CD4-positive, alpha-beta T cell (primary cell): ENCODE results near the gene ATXN1. TPM values are rescaled to one million over a fixed set of nuclear protein-coding genes. Genes with fewer than 3 reads are reported as not detected.

ENCODE experiments used
- ATAC-seq: fragments of 200-7000 bp; cut with Tn5 transposase; one replicate; pipeline ENCODE4 v1.10.0; 2022; ENCODE audit warnings: mild to moderate bottlenecking; ENCODE audit not compliant: poor library complexity
- CTCF ChIA-PET: fragments of 350-600 bp; sonication (Branson Sonifier 250); formaldehyde crosslinking; loops from one replicate; lab custom pipeline; 2021; ENCODE audit warnings: antibody characterized with exemption, inconsistent platforms; lab: Charles Lee
- POLR2A ChIA-PET: fragments of 350-600 bp; sonication (Branson Sonifier 250); formaldehyde crosslinking; loops from one replicate; lab custom pipeline; 2021; ENCODE audit warnings: antibody characterized with exemption, inconsistent platforms; lab: Charles Lee
- DNase-seq, 14 experiments: peaks; one replicate each; pipeline ENCODE4 v3.0.0-alpha.2; 2013 to 2020; ENCODE audit warnings: mixed read lengths in 2 of 14
- H3K27ac ChIP-seq, 2 donors: one replicate each; pipeline versions ENCODE4 v1.5.1 to v1.7.0; 2013; ENCODE audit warnings: low read length in 2 of 2, low read depth in 1 of 2, mild to moderate bottlenecking in 1 of 2
- H3K27me3 ChIP-seq, 2 experiments: 1 replicate in 1 of 2; 2 replicates in 1 of 2; pipeline versions ENCODE4 v1.6.1 to v1.7.0; 2013; ENCODE audit warnings: low read length in 2 of 2, control low read depth in 1 of 2, mild to moderate bottlenecking in 1 of 2, moderate library complexity in 1 of 2; ENCODE audit not compliant: insufficient read depth in 2 of 2, control insufficient read depth in 1 of 2
- H3K36me3 ChIP-seq: one replicate; pipeline ENCODE4 v1.6.1; 2013; ENCODE audit warnings: low read length, control low read depth; ENCODE audit not compliant: insufficient read depth
- H3K4me1 ChIP-seq: one replicate; pipeline ENCODE4 v1.6.1; 2013; ENCODE audit warnings: low read length, control low read depth; ENCODE audit not compliant: insufficient read depth
- H3K4me3 ChIP-seq: one replicate; pipeline ENCODE4 v1.5.1; 2013; ENCODE audit warnings: mild to moderate bottlenecking, low read length, moderate library complexity
- H3K9me3 ChIP-seq, 2 experiments: 1 replicate in 1 of 2; 2 replicates in 1 of 2; pipeline versions ENCODE4 v1.6.1 to v1.7.0; 2013; ENCODE audit warnings: low read length in 2 of 2, mild to moderate bottlenecking in 2 of 2, control low read depth in 1 of 2, moderate library complexity in 1 of 2; ENCODE audit not compliant: control insufficient read depth in 1 of 2, insufficient read depth in 1 of 2
- H3K27ac Mint-ChIP-seq: one replicate; pipeline ENCODE4 v1.8.0; 2020; ENCODE audit warnings: mixed read lengths
- H3K27me3 Mint-ChIP-seq: one replicate; pipeline ENCODE4 v1.8.0; 2021; ENCODE audit warnings: mixed read lengths
- H3K36me3 Mint-ChIP-seq: one replicate; pipeline ENCODE4 v1.8.0; 2021; ENCODE audit warnings: low read depth, mixed read lengths
- H3K4me1 Mint-ChIP-seq: one replicate; pipeline ENCODE4 v1.8.0; 2021; ENCODE audit warnings: low read depth, mixed read lengths
- H3K4me3 Mint-ChIP-seq: one replicate; pipeline ENCODE4 v1.8.0; 2020; ENCODE audit warnings: mild to moderate bottlenecking, mixed read lengths
- H3K9me3 Mint-ChIP-seq: one replicate; pipeline ENCODE4 v1.8.0; 2020; ENCODE audit warnings: mixed read lengths
- CTCF ChIP-seq: fragments of 200-600 bp; IDR thresholded peaks from one replicate; pipeline ENCODE4 v1.8.0; 2022; ENCODE audit warnings: antibody characterized with exemption, mild to moderate bottlenecking
- intact Hi-C, 2 experiments: fragments of 100-400 bp; cut with DNase I in 1 of 2; cut with micrococcal nuclease in 1 of 2; formaldehyde crosslinking; loops; one replicate each; pipeline versions ENCODE4 v1.15.1 to v1.9.0; 2023 to 2025; cut with DNase I, micrococcal nuclease
- total RNA-seq, 174 experiments: library from RNA in 2 of 174; stranded (reverse) in 2 of 174; gene quantifications; one replicate each; pipeline ENCODE4 v1.2.3 and lab custom pipeline; 2021 to 2026

ATXN1 gene
- total RNA-seq, 2 experiments from 2014 or later: 74.2 to 76.7 TPM

DNA sequence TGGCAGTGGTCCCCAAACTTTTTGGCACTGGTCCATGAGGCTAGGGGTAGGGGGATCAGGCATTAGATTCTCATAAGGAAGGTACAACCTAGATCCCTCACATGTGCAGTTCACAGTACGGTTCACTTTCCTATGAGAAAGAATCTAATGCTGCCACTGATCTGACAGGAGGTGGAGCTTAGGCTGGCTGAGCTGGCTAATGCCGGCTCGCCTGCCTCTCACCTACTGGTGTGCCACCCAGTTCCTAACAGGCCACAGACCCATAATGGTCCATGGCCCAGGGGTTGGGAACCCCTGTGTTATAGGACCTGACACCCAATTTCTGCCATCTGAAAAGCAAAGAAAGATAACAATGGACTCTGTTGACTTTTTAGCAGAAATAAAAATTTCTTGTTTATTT, 323.3 kb downstream of the ATXN1 start:
- ChIA-PET POLR2A (interaction anchor here (0.6 to 1.5 kb wide), 3 partner anchors 14 to 324 kb away, joined by 3 to 5 read pairs (median 3); no protein-coding TSS in a partner anchor), CTCF (interaction anchor here (0.9 to 2.3 kb wide), 4 partner anchors 13 to 34 kb away, joined by 3 to 6 read pairs (median 4); no protein-coding TSS in a partner anchor)
- Histone ChIP-seq H3K27ac (peak overlapping the region in 1 of 2 donors; percentile 9), H3K27me3 (no peaks in the 10 kb centered on the region), H3K9me3 (no peaks in the 10 kb centered on the region), H3K4me1 (peaks cover 55% of the 10 kb centered on the region), H3K36me3 (peaks cover 5% of the 10 kb centered on the region), H3K4me3 (peak overlapping the region; percentile 40)
- peak; percentile 55 for ATAC-seq
- Mint-ChIP-seq H3K27ac (peak overlapping the region; percentile 87), H3K9me3 (no peaks in the 10 kb centered on the region), H3K36me3 (no peaks in the 10 kb centered on the region), H3K4me3 (peak overlapping the region; percentile 54), H3K27me3 (no peaks in the 10 kb centered on the region), H3K4me1 (peaks cover 77% of the 10 kb centered on the region)
- DNase-seq: peak in 7 of 14 experiments; percentile 9 to 66 (median 34)
- intact Hi-C loops: loop anchor here in 1 of 2 experiments (5.0 kb wide), 1 partner anchor 34 kb away; no protein-coding TSS in a partner anchor
- TF ChIP-seq CTCF: no peak

DNA sequence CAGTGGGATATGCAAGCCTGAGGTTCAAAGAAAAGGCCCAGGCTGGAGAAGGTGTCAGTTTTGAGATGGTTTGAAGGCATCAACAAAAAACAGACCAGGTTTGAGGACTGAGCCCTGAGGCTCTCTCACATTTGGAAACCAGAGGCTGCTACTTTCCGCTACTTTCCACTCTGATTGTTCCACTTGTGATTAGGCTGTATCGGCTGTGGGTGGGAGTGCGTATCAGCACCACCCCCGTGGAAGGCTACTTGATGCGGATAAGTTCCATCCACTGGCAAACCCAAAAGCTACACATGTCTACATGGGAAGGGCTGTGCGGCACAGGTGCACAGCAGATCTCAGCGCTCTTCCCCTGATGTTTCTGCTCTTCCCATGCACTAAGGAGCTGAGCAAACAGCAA, 324.2 kb downstream of the ATXN1 start:
- Histone ChIP-seq H3K9me3 (no peaks in the 10 kb centered on the region), H3K36me3 (peaks cover 5% of the 10 kb centered on the region), H3K4me3 (peak overlapping the region; percentile 40), H3K27ac (peak overlapping the region; percentile 9 to 57), H3K27me3 (no peaks in the 10 kb centered on the region), H3K4me1 (peaks cover 55% of the 10 kb centered on the region)
- H3K9me3 Mint-ChIP-seq: no peaks in the 10 kb centered on the region
- CTCF ChIA-PET: interaction anchor here (0.6 to 2.3 kb wide), 3 partner anchors 27 to 43 kb away, joined by 3 to 6 read pairs (median 3); no protein-coding TSS in a partner anchor
- POLR2A ChIA-PET: interaction anchor here (1.3 to 1.5 kb wide), 2 partner anchors 13 to 325 kb away, joined by 3 to 5 read pairs; no protein-coding TSS in a partner anchor
- no peaks in the 10 kb centered on the region for H3K27me3 Mint-ChIP-seq
- ATAC-seq (no peak), DNase-seq (peak in 1 of 14 experiments; percentile 40)
- TF ChIP-seq CTCF: no peak
- H3K4me1 Mint-ChIP-seq: peaks cover 79% of the 10 kb centered on the region
- peak overlapping the region; percentile 87 for H3K27ac Mint-ChIP-seq
- peak overlapping the region; percentile 76 for H3K4me3 Mint-ChIP-seq
- no peaks in the 10 kb centered on the region for H3K36me3 Mint-ChIP-seq
- intact Hi-C loops: loop anchor here in 1 of 2 experiments (5.0 kb wide), 1 partner anchor 35 kb away; no protein-coding TSS in a partner anchor

DNA sequence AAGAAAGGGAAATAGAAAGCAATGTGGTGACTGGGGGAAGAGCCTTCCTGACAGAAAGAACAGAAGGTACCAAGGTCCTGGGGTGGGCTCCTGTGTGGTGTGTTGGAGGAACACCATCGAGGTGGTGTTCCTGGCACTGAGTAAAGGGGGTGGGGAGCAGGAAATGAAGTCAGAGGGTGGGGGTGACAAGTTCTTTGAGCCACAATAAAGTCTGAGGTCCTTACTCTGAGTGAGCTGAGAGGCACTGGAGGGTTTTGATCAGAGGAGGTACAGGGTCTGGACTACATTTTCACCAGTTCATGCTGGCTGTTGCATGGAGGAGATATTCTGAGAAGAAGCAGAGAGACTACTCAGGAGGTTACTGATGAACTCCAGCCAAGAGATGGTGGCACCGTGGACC, 324.7 kb downstream of the ATXN1 start:
- peak; percentile 55 for ATAC-seq

More for the DNA sequence above, 324.7 kb downstream of the ATXN1 start:
- TF ChIP-seq CTCF: no peak
- H3K4me3 ChIP-seq: peak overlapping the region; percentile 40
- H3K4me1 ChIP-seq: peaks cover 55% of the 10 kb centered on the region
- Mint-ChIP-seq H3K27me3 (no peaks in the 10 kb centered on the region), H3K4me3 (peak overlapping the region; percentile 76), H3K9me3 (no peaks in the 10 kb centered on the region), H3K4me1 (peaks cover 79% of the 10 kb centered on the region), H3K27ac (peak overlapping the region; percentile 87), H3K36me3 (no peaks in the 10 kb centered on the region)
- DNase-seq: peak in 6 of 14 experiments; percentile 12 to 81 (median 39)
- intact Hi-C loops: loop anchor here in 1 of 2 experiments (5.0 kb wide), 1 partner anchor 36 kb away; no protein-coding TSS in a partner anchor
- peak overlapping the region in 1 of 2 donors; percentile 57 for H3K27ac ChIP-seq
- H3K9me3 ChIP-seq: no peaks in the 10 kb centered on the region
- H3K27me3 ChIP-seq: no peaks in the 10 kb centered on the region
- H3K36me3 ChIP-seq: peaks cover 5% of the 10 kb centered on the region
- ChIA-PET CTCF (no interaction called here), POLR2A (interaction anchor here (0.6 kb wide), 1 partner anchor 214 kb away, joined by 3 read pairs; no protein-coding TSS in a partner anchor)
